CD4-positive, alpha-beta T cell treated with Interleukin-4 for 1 hour (primary cell): Measurements from ENCODE around the gene EPHA8.

ENCODE experiments used
- DNase-seq, 2 donors: peaks; one replicate each; pipeline ENCODE4 v3.0.0-alpha.2; 2020 to 2022

The EPHA8 gene

GRCh38 chr1:22569269-22569668 is 6.0 kb downstream of the EPHA8 start:
- DNase-seq: no peak

DNA sequence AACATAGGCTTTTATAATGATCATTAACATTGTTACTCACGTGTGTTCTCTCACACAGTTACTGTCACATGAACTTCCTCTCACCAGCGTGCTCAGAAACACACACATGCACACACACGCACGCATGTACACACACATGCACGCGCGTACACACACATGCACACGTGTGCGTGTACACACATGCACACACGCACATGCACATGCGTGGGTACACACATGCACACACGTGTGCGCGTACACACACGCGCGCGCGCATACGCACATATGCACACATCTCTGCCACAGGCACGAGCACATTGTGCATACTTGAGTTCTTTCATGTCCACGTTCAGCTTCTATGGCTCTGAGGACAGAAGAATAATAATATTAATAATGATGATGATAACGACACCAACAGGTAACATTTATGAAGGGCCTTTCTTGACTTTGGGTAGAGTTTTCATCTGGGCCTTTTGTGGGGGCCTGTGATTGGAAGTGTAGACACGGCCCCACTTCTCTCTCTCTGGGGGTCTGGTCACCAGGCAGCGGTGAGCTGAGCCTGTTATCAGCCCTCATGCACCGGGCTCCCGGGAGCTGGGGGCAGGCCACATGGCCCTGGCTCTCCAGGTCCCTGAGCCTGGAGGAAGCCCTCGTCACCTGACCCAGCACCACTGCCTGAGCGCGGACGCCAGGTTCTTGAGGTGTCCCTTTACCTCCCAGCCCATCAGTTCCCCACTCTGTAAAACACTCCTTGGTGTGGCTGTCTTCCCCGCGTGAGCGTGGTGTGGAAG is 7.0 kb downstream of the EPHA8 start:
- DNase-seq: no peak

DNA sequence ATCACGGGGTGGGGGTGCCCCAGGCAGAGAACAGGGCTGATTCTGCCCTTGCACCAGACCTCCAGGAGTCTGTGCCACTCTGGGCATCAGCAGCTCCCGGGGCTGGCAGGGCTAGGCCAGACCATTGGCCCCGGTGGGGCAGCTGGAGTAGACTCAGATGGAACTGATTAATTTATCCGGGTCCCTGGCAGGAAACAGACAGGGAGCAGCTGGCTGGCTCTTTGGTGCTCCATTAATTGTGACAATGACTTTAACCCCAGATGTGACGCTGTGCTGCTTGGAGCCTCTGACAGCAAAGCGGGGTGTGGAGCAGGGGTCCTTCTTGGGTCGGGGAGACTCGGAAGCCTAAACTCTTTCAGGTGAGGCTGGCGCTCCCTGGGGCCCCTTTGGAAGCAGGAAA is 9.5 kb downstream of the EPHA8 start:
- DNase-seq: no peak

- no peak for DNase-seq
Measured at GRCh38 chr1:22573237-22573636, 9.9 kb downstream of the EPHA8 start.

DNA sequence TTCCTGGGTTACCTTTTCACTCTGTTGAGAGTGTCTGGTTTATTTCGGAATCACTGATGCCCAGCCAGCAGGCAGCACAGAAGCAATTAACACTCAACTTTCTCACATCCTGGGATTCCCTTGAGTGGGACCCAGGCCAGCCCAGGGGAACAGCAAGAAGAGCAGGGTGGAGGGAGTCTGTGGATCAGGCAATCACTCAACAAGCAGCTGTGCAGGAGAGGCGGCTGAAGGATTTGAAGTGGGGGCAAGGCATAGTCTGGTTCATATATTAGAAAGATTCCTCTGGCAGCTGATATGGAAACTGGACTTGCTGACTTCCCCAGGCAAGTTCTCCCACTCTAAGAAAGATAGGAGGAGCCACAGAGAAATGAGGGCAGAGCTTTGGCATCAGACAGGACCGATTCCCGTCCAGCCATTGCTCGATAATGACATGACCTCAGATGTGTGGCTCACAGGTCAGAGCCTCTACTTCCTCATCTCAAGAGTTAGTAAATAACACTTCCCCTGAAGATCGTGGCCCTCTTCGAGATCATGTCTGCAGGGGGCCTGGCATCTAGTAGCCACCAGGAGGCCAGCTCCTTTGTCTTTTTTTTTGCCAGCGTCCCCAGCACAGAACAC is 12.4 kb downstream of the EPHA8 start:
- DNase-seq: no peak

- no peak for DNase-seq
Measured at GRCh38 chr1:22576150-22576544, 12.9 kb downstream of the EPHA8 start.

- DNase-seq: no peak
Measured at GRCh38 chr1:22576617-22577016, 13.3 kb downstream of the EPHA8 start.

- DNase-seq: no peak
Measured at GRCh38 chr1:22578732-22579361, 15.6 kb downstream of the EPHA8 start.

- DNase-seq: no peak
Measured at GRCh38 chr1:22579541-22580155, 16.4 kb downstream of the EPHA8 start.

GRCh38 chr1:22582661-22583635 is 19.7 kb downstream of the EPHA8 start:
- no peak for DNase-seq

DNA sequence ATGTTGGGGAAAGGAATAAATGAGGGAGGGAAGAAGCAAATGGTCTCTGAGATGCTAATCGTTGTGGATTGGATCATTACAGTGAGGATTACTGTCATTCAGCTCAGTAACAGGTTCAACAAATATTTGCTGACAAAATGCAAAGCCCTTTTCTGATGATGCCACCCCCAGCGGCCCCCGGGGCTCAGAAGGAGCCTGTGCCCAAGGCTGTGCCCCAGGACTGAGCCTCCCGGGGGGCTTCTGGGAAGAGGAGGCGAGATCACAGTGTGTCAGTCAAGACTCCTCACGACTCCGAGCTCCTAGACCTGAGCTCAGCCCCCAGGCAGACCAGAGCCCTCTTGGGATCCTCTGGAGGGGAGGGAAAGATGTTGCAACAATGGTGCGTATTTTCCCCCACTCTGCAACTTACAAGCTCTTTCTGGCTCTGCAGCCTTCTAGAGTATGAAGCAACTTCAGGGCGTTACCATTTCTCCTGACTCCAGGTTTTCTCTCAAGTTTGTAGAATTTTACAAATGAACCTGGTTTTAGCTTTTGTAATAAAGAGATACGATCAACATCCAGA is 20.8 kb downstream of the EPHA8 start:
- no peak for DNase-seq

DNA sequence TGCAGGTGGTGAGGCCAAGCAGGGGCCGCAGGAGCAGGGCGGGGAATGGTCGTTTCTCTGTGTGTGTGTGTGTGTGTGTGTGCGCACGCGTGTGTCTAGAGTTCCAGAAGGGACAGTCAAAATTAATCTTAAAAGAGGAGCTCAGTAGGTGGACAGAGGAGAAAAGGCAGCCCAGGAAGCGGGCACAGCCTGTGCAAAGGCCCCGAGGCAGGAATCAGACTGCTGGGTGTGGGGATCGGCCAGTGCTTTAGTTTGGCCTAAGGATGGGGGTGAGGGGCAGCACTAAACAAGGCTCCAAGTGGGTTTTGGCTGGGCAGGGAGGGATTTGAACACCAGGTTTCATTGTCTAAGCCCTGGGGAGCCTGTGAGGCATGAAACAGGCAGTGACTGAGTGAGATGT is 21.7 kb downstream of the EPHA8 start:
- no peak for DNase-seq

DNA sequence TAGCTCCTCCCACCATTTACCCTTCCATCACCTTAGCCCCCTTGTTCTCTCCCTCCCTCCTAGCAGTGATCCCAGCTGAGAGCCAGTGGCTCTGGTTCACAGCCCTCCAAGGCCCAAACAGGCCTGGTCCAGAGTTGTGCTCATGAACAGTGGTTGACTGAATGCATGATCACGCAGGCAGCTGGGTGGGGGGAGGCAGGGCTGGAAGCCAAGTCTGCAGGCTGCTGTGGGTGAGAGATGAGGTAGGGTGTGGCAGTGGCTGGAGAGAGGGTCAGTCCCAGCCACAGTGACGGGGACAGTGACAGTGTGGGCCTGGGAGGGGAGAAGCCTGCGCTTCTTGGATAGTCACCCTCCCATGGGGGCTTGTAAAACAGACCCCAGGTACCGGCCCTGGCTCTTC is 22.2 kb downstream of the EPHA8 start:
- DNase-seq: no peak

- DNase-seq: no peak
Measured at GRCh38 chr1:22586356-22587130, 23.3 kb downstream of the EPHA8 start.

- no peak for DNase-seq
Measured at GRCh38 chr1:22587247-22587646, 24.0 kb downstream of the EPHA8 start.

- no peak for DNase-seq
Measured at GRCh38 chr1:22588899-22589422, 25.7 kb downstream of the EPHA8 start.

DNA sequence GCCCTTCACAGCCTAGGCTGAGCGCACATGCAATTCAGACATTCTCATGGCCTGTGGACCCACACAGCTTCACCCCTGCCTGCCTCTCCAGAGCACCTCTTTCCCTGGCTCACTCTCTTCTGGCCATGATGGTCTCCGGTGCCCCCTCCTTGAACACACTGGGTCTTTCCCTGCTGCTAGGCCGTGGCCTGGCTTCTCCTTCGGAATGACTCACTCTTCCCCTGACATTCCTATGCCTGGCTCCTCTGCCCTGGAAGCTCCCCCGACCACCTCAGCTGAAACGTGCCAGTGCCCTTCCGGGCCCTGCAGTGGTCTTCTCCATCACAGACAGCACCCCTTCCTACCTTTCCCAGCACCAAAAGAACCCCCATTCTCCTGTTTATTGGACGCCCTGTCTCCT is 28.3 kb downstream of the EPHA8 start:
- DNase-seq: no peak

GRCh38 chr1:22592051-22592450 is 28.8 kb downstream of the EPHA8 start:
- no peak for DNase-seq

- DNase-seq: no peak
Measured at GRCh38 chr1:22592919-22593790, 29.9 kb downstream of the EPHA8 start.

- no peak for DNase-seq
Measured at GRCh38 chr1:22594396-22594795, 31.1 kb downstream of the EPHA8 start.
